Testis (tissue), 2 donors: Measurements from ENCODE around the gene CCSER1.

Source experiments
- POLR2A ChIP-seq: fragments of 450-650 bp; IDR thresholded peaks from one replicate; pipeline ENCODE4 v1.6.1; 2017; ENCODE audit warnings: antibody characterized with exemption, mild to moderate bottlenecking, moderate library complexity
- TF ChIP-seq, protein P1 (sequence below), 3 experiments: fragments of 450-650 bp in 2 of 3; fragments of 200-600 bp in 1 of 3; sonication (generic) in 1 of 3; IDR thresholded peaks; one replicate each; pipeline ENCODE4 v1.5.1; 2016 to 2019; ENCODE audit warnings: antibody characterized with exemption in 3 of 3, mild to moderate bottlenecking in 2 of 3, moderate library complexity in 1 of 3

GRCh38 chr4:91471280-91471679 lies 1344.1 kb downstream of the CCSER1 start:
- TF ChIP-seq, protein P1, sequence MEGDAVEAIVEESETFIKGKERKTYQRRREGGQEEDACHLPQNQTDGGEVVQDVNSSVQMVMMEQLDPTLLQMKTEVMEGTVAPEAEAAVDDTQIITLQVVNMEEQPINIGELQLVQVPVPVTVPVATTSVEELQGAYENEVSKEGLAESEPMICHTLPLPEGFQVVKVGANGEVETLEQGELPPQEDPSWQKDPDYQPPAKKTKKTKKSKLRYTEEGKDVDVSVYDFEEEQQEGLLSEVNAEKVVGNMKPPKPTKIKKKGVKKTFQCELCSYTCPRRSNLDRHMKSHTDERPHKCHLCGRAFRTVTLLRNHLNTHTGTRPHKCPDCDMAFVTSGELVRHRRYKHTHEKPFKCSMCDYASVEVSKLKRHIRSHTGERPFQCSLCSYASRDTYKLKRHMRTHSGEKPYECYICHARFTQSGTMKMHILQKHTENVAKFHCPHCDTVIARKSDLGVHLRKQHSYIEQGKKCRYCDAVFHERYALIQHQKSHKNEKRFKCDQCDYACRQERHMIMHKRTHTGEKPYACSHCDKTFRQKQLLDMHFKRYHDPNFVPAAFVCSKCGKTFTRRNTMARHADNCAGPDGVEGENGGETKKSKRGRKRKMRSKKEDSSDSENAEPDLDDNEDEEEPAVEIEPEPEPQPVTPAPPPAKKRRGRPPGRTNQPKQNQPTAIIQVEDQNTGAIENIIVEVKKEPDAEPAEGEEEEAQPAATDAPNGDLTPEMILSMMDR (IDR thresholded peaks at IDR 0.05), result no peak
- no peak for TF ChIP-seq POLR2A
